ENCODE data around the gene C12orf42. TPM values are rescaled to one million over a fixed set of nuclear protein-coding genes. Genes with fewer than 3 reads are reported as not detected.

Gene C12orf42
- total RNA-seq, 1 experiment from 2014 or later, result not detected

- no peaks in the 10 kb centered on the region for H3K79me1 ChIP-seq (ENCODE audit: insufficient read depth, low read depth, low read length, poor library complexity, severe bottlenecking)
- H3K23ac ChIP-seq (ENCODE audit: insufficient read length, low read depth, low read length), result no peak overlapping the region
- Mint-ChIP-seq H3K36me3 (ENCODE audit: insufficient read depth in 1 of 3, low read depth in 3 of 3) (peaks cover 0 to 3% (median 2%) of the 10 kb centered on the region in 3 experiments; a peak in 1 of 7 replicates), H3K4me1 (no peaks in the 10 kb centered on the region), H3K27ac (no peak overlapping the region), H3K27me3 (ENCODE audit: low read depth) (peaks cover 5% of the 10 kb centered on the region), H3K9me3 (peaks cover 3 to 7% of the 10 kb centered on the region in 2 experiments; a peak in 4 of 5 replicates), H3K4me3 (no peak overlapping the region; a peak in 1 of 5 replicates)
- H3K56ac ChIP-seq (ENCODE audit: insufficient read length, low read depth, low read length), result no peak overlapping the region
- H3K23me2 ChIP-seq (ENCODE audit: insufficient read length, low read depth, low read length, poor library complexity, severe bottlenecking), result no peaks in the 10 kb centered on the region
- no peak overlapping the region for H2BK120ac ChIP-seq (ENCODE audit: low read depth, low read length, poor library complexity, severe bottlenecking)
- no peak overlapping the region for H2BK15ac ChIP-seq (ENCODE audit: low read depth, low read length)
- H4K91ac ChIP-seq (ENCODE audit: insufficient read length, low read depth, low read length), result no peak overlapping the region
- no peaks in the 10 kb centered on the region for H3K79me2 ChIP-seq (ENCODE audit: insufficient read depth, low read length)
- WGBS (ENCODE audit: extremely low coverage, insufficient read length, low lambda C conversion rate), result no CpG with 5 or more reads among the region's 4 CpGs
- H3K4me2 ChIP-seq (ENCODE audit: insufficient read depth, insufficient read length, low read length), result no peak overlapping the region
- H2AFZ ChIP-seq (ENCODE audit: low read length), result no peak overlapping the region
- no peaks in the 10 kb centered on the region for H3K4me1 ChIP-seq (ENCODE audit: insufficient read depth, low read length)
- H3K9ac ChIP-seq (ENCODE audit: extremely low read depth, insufficient read length, low read length), result no peak overlapping the region
- no peaks in the 10 kb centered on the region for H3K27me3 ChIP-seq (ENCODE audit: insufficient read depth, low read length)
- H3K9me3 ChIP-seq (ENCODE audit: control insufficient read depth, low read depth, low read length), result no peaks in the 10 kb centered on the region
- H4K8ac ChIP-seq (replicated peaks; ENCODE audit: insufficient read length, low read depth, low read length), result no peak overlapping the region
- H4K20me1 ChIP-seq (ENCODE audit: control insufficient read depth, insufficient read depth, insufficient read length), result no peaks in the 10 kb centered on the region
- H3K4ac ChIP-seq (ENCODE audit: low read depth, low read length), result no peak overlapping the region
- H3K18ac ChIP-seq (ENCODE audit: insufficient read length, low read depth, low read length), result no peak overlapping the region
- DNase-seq, result no peak
- H4K5ac ChIP-seq (ENCODE audit: insufficient read length, low read depth, low read length), result no peak overlapping the region
- H3T11ph ChIP-seq (ENCODE audit: low read length), result no peak overlapping the region
- H3K27ac ChIP-seq (ENCODE audit: insufficient read length, low read depth, low read length), result no peak overlapping the region
- no peak overlapping the region for H2BK12ac ChIP-seq (ENCODE audit: insufficient read length, low read depth, low read length)
- H2BK20ac ChIP-seq (ENCODE audit: low read depth, low read length, poor library complexity, severe bottlenecking), result no peak overlapping the region
- H2BK5ac ChIP-seq (ENCODE audit: insufficient read length, low read length), result no peak overlapping the region
- no peak overlapping the region for H2AK5ac ChIP-seq (ENCODE audit: insufficient read length, low read length)
- TF ChIP-seq CTCF (conservative IDR thresholded peaks at IDR 0.05), result no peak
- H3K14ac ChIP-seq (ENCODE audit: insufficient read depth, low read length), result no peak overlapping the region
Observed at GRCh38 chr12:103482365-103482764, 13.4 kb downstream of the C12orf42 start.
